GM13976 (cell line): ENCODE measurements around the gene EPHA7.

Source experiments
- DNase-seq: peaks from one replicate; pipeline ENCODE4 v3.0.0; 2012; ENCODE audit warnings: low spot score
- in situ Hi-C: fragments of 300-500 bp; cut with MboI; formaldehyde crosslinking; loops from one replicate; pipeline ENCODE4 v1.12.0; 2022; ENCODE audit warnings: low sequenced_read_pairs, mixed read lengths, inconsistent platforms; ENCODE audit not compliant: unreplicated experiment
- TF ChIP-seq, protein P1 (sequence below): IDR thresholded peaks from 2 replicates; pipeline ENCODE4 v1.5.1; 2012; ENCODE audit warnings: borderline replicate concordance, mild to moderate bottlenecking; ENCODE audit not compliant: insufficient read depth; ENCODE audit errors: extremely low read depth, missing control alignments, control extremely low read depth

EPHA7 gene

DNA sequence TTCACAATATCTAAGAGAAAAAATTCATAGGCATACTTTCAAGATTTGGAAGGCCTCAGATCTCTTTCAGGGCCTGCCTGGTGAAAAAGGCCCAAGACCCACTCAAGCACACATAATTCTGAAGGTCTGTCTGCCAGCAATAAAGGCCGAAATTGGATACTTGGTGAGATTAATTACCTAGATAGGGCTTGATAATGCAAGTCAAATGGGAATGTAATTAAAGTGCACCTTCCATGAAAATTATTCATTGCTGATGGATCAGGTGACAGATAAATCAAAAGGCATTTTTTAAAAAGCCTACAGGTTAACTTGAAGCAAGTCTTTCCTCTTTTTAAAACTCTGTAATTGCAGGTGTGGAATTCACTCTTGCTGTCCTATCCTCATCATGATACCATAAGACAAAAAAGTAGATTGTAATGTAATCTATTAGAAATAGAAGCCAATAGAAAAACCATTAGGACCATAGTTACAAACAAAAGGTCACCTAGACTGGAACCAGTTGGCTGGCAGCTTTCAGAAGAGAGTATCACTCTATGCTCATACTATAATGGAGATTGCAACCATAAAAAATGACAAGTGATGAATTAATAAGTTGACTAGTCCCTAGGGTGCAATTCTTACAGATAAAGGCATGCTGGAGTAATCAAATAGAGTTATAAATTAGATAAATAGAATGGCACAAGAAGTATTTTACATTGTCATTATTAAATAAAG is 77.3 kb downstream of the EPHA7 start:
- TF ChIP-seq, protein P1, sequence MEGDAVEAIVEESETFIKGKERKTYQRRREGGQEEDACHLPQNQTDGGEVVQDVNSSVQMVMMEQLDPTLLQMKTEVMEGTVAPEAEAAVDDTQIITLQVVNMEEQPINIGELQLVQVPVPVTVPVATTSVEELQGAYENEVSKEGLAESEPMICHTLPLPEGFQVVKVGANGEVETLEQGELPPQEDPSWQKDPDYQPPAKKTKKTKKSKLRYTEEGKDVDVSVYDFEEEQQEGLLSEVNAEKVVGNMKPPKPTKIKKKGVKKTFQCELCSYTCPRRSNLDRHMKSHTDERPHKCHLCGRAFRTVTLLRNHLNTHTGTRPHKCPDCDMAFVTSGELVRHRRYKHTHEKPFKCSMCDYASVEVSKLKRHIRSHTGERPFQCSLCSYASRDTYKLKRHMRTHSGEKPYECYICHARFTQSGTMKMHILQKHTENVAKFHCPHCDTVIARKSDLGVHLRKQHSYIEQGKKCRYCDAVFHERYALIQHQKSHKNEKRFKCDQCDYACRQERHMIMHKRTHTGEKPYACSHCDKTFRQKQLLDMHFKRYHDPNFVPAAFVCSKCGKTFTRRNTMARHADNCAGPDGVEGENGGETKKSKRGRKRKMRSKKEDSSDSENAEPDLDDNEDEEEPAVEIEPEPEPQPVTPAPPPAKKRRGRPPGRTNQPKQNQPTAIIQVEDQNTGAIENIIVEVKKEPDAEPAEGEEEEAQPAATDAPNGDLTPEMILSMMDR: no peak
- in situ Hi-C loops: no loop called here

DNA sequence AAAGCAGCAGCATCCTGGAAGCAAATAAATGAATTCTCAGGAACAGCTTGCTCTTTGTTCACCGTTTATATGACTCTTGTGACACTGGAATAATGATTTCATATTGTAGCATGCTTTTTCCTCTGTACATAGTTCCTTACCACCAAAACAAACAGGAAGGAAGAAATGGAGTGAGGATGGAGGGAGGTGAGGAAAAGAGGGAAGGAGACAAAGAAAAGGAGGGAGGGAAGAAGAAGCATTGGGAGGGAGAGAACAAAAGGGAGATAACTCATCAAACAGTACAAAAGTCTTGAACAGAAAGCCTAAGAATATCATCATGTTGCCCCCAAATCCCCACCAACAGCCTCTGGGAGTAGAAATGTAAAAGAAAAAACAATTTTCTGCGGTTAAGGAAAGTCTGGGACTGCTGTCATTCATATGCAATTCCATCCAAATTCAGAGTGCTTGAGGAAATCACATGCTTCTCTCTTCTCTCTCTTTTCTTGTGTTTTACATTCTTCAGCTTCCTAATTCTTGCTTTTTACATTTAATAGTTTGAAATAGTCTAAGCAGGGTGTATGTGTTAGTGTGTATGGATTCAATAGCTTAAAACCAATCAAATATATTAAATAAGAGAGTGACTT is 81.5 kb downstream of the EPHA7 start:
- TF ChIP-seq, protein P1: no peak
- in situ Hi-C loops: no loop called here
- DNase-seq: no peak

More for the DNA sequence above, 77.3 kb downstream of the EPHA7 start:
- no peak for DNase-seq

DNA sequence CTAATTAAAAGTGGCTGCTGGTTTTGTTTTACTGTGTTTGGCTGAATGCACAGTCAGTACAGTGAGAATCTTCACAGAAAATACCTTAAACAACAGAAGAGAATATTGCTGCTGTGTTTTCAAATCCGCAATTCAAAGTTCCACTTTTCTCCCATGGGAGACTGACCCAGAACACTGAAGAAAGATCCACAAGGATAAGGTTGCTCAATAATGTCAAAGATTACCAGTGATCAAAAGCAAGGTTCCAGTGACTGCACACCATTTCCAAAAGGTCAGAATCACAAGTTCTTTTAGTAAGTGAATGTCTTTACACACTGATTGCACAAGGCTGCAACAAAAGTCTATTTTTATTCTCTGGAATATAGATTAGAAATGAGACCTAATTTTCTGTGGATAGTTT is 82.3 kb downstream of the EPHA7 start:
- DNase-seq: no peak
- in situ Hi-C loops: no loop called here
- TF ChIP-seq, protein P1: no peak

DNA sequence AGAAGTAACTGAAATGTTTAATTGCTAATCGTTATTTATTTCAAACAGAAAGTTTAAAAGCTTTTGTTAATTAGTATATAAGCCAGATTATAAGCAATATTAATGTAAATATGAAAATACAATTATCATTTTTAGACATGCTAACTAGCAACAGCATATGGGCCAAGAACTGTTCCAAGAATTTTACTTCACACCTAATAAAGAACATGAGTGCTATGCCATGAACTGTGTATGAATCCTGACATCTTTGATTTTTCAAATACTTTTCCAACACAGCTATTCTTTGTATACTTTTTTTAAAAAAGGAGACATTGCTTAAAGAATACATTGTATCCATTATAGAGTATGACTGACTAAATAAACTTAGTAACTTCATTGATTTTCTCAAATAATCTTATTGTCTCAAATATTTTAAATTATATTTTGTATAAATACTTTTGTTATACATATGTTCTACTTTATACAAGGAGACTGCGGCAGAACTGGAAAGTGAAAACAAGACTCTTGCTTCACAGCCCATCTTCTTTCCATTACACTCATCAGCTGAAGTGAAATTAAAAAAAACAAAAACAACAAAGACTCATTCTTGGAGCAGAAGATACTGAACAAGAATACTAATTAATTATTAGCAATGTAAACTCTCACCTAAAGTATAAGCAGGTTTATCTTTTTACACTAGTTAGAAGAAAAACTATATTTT is 89.9 kb downstream of the EPHA7 start:
- TF ChIP-seq, protein P1: no peak
- in situ Hi-C loops: no loop called here
- no peak for DNase-seq

DNA sequence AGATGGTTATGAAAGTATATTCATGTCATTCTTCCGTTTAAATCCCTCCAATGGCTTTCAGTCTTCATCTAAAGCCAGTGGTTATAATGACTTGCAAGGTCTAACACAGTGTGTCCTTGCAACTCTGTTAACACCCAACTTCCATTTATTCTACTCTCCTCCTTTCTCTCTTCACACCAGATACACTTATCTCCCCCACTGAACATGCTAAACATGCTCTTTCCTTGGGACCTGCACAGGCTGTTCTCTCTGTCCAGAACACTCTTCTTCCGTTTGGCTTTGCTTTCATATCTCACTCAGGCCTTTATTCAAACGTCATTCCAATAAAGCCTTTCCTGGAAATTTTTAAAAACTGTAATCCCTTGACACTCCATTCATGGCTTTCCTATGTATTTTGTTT is 91.5 kb downstream of the EPHA7 start:
- in situ Hi-C loops: no loop called here
- no peak for DNase-seq
- TF ChIP-seq, protein P1: no peak

DNA sequence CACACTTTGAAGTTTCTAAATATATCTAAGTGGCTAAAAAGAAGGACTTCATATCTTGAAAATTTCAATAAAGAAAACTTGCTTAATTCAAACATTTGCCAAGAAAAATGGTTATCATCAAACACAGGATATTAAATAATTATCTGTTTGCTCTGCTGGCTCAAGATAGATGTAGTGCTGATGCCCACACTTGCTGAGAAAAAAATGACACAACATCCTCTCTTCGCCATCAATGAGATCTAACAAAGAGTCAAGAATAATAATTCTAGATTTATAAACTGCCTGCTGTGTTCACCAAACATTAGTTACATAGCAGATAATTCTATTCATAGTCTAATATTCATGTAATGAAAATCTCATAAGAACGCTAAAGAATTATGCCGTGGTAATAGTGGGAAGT is 93.6 kb downstream of the EPHA7 start:
- in situ Hi-C loops: no loop called here
- TF ChIP-seq, protein P1: no peak
- DNase-seq: no peak
